Hematopoietic multipotent progenitor cell treated with erythropoietin and hydrocortisone succinate and interleukin-3 and kit ligand, for 15 days (in vitro differentiated cells): ENCODE data around the gene CCDC183.
"Not testable (repeated sequence)": the region's sequence is repeated elsewhere in the genome, so short reads cannot be mapped to it uniquely, and the experiment has no call there.

Experiments
- DNase-seq: peaks from one replicate; pipeline ENCODE4 v3.0.0-alpha.2; 2015; ENCODE audit warnings: low spot score

Gene CCDC183

DNA sequence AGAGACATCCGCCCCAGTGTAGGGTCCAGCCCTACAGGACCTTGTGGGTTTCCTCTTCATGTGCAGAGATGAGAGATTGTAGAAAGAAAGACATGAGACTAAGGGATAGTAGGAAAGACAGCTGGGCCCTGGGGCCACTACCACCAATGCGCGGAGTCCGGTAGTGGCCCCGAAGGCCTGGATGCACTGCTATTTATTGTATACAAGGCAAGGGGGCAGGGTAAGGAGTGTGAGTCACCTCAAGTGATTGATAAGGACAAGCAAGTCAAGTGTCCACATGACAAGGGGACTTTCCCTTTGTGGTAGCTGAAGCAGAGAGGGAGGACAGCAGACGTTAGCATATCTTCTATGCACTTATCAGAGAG lies 11.2 kb upstream of the CCDC183 start:
- no peak for DNase-seq

DNA sequence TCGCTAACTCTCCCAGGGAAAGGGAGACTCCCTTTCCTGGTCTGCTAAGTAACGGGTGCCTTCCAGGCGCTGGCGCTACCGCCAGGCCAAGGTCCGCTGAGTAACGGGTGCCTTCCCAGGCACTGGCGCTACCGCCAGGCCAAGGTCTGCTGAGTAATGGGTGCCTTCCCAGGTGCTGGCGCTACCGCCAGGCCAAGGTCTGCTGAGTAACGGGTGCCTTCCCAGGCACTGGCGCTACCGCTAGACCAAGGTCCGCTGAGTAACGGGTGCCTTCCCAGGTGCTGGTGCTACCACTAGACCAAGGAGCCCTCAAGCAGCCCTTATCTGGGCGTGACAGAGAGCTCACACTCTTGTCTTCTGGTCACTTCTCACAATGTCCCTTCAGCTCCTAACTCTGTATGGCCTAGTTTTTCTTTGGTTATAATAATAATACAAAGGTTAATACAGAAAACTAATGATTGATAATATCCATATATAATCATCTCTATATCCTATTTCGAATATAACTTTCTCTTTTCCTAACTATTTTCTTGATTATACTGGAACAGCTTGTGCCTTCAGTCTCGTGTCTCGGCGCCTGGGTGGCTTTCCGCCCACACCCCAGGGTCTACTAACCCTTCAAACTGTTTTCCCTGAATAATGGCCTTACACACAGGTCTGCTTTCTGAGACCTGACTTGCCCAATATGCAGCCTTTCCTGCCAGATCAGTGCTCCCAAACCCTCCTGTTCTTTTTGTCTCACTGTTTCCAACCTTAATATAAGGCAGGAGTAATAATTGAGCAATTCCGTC lies 10.4 kb upstream of the CCDC183 start:
- DNase-seq: not testable (repeated sequence)

DNA sequence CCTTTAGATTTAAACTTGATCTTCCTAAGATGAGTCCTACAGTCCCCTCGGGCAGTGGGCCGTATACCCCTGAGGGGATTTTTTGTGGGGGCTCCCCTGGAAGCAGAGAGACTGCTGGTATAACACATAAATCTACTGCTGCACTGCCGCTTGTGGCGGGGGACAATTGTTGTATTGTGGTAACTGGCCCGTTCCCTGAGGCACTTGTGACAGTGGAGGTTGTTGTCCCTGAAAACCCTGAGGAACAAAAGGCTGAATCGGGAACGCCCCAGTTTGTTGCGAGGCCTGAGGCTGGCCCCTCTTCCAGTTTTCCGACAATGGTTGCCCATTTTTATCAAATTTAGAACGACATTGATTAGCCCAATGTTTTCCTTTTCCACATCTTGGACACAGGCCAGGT lies 9.7 kb upstream of the CCDC183 start:
- DNase-seq: no peak

DNA sequence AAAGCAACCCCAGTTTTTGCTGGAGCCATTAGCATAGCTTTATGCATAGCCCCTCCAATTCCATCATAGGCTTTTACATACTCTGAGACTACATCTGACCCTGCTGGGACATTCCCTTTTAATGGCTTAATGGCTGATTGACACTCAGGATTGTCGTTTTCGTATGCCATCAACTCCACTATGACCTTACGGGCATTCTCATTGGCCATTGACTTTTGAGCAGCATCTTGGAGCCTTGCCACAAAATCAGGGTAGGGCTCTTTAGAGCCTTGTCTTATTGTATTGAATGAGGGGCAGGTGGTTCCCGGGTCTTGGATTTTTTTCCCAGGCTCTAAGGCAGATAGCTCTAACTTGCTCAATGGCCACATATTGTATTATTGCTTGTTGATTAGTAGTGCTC lies 9.2 kb upstream of the CCDC183 start:
- DNase-seq: not testable (repeated sequence)

DNA sequence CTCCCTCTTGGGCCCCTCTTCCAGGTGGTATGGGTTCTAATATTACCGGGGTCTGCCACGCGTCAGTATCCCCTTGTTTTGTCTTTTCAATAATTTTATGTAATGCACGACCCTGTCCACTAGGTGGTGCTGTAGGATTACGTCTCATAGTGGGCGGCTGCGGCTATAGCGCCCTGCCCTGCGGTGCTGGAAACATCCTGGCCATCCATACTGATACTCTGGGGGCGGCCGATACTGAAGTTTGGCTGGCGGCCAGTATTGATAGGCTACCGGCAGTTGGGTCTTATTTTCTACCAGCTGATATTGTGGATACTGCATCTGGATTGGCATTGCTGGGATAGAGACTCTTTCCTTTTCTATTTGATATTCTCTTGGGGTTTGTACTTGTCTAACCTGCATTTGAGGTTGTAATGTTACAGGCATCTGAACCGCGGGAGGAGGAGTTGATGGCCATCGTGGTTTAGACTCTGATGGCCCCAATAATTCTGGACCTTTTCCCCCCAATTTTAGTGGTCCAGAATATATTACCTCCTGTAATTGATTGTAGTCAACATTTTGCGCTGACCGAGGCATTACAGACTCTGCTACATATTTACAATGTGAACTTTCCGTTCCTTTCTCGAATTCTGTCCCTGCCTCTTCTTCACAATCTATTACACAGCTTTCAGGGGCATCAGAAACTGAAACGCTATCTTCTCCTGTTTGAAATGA lies 8.3 kb upstream of the CCDC183 start:
- DNase-seq: peak; percentile 88

DNA sequence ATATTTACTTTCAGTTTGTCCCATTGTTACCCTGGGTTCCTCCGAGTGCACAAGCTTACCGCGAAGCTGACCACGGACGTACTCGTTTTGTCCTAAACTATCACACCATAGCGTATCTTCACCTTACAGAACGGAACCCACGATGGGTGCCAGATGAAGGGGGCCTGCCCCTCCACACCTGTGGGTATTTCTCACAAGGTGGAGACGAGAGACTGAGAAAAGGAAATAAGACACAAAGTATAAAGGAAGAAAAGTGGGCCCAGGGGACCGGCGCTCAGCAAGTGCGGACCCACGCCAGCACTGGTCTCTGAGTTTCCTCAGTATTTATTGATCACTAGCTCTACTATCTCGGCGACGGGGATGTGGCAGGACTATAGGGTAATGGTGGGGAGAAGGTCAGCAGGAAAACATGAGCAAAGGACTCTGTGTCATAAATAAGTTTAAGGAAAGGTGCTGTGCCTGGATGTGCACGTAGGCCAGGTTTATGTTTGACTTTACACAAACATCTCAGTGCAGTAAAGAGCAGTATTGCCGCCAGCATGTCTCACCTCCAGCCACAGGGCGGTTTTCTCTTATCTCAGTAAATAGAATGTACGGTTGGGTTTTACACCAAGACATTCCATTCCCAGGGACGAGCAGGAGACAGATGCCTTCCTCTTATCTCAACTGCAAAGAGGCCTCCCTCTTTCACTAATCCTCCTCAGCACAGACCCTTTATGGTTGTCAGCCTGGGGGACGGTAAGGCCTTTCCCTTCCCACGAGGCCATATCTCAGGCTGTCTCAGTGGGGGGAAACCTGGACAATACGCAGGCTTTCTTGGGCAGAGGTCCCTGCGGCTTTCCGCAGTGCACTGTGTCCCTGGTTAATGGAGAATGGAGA lies 7.3 kb upstream of the CCDC183 start:
- DNase-seq: not testable (repeated sequence)

DNA sequence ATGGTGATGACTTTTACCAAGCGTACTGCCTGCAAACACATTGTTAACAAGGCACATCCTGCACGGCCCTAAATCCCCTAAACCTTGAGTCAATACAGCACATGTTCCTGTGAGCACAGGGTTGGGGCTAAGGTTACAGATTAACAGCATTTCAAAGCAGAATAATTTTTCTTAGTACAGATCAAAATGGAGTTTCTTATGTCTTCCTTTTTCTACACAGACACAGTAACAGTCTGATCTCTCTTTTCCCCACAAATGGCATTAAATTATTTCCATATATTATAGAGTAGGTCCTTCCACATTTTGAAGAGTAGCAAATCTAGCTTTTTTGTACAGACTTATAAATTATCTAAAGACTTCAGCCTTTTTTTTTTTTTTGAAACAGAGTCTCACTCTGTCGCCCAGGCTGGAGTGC lies 6.6 kb upstream of the CCDC183 start:
- DNase-seq: no peak

DNA sequence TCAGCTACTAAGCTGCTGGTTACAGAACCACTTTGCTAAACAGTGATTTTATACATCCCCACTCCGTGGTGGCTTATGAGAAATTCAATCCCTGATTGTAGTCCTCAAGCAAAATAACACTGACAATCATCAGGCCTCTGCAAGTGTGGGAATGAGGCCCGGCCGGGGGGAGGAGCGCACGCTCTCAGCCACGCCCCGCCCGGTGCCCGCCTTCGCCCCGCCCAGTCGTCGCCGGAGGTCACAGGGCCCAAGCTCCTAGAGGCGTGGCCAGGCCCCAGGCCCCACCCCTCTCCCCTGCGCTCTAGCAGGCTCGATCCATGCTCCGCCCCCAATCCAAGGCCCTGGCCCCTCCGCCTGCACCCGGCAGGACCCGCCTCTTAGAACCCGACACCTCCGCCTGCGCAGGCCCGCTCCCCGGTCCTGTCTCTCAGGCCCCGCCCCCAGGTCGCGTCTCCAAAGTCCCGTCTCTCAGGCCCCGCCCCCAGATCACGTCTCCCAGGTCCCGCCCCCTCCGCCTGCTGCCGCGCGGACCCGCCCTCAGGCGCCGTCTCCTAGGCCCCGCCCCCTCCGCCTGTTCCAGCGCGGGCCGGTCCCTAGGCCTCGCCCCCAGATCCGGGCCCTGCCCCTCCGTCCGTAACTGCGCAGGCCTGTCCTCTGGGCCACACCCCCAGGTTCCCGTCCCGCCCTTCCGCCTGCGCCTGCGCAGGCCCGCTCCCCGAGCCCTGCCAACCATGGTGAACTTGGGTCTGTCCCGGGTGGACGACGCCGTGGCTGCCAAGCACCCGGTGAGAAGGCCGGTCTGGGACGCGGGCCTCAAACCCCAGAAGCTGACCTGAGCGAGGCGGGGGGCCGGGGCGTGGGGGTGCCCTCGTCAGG lies 5.3 kb upstream of the CCDC183 start, which contains the start of gene TMEM141:
Gene TMEM141 (plus strand): TSS at position 705 of the 876 bp plus-strand sequence. CDS start 27 bp downstream, at position 732.
- peak; percentile 100 for DNase-seq

DNA sequence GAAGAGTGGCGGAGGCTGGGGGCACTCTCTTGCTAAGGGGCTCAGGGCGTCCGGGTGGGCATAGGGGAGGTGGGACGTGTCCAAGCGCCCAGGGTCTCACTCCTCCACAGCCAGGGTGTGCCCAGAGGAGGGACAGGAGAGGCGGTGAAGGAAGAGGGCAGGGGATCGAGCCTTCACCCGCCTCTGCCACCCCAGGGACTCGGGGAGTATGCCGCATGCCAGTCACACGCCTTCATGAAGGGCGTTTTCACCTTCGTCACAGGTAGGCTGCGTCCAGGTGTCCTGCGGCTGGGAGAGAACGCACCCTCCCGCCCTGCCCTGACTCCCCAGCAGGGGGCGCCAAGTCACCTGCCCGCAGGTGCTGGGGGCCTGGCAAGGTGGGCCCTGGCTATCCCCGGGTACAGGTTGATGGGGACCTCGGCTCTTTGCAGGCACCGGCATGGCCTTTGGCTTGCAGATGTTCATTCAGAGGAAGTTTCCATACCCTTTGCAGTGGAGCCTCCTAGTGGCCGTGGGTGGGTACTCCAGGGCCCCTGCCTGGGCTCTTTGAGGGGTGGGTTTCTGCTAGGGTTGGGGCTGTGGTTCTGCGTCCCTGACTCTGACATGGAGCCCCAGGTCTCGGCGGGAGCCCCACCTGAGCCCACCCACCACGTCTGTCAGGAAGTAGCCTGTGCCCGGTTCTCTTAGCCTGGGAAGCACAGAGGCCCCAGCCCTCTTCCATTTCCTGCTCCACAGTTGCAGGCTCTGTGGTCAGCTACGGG lies 4.4 kb upstream of the CCDC183 start:
- peak; percentile 67 for DNase-seq

DNA sequence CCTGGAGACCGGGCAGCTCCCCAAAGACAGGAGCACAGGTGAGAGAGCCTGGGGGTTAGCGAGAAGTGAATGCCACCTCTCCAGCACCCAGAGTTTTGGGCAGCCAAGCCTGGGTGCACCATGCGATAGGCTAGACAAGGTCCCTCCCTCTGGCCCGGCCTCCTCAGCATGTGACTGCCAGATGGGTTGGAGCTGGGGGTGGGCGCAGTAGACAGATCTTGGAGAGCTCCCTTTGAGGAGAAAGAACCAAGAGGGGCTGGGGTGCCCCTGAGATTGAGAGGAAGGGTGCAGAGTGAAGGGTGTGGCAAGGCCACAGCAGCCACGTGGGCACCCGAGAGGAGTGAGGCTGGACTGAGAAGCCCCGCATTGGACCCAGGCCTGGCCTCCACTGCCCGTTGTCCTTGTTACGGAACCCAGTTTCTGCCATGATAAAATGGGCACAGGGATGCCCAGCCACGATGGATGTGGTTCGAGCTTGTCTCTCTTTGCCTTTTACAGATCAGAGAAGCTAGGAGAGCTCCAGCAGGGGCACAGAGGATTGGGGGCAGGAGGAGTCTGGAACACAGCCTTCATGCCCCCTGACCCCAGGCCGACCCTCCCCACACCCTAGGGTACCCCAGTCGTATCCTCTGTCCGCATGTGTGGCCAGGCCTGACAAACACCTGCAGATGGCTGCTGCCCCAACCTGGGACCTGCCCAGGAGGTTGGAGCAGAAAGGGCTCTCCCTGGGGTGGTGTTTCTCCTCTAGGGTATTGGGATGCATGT lies 3.6 kb upstream of the CCDC183 start:
- no peak for DNase-seq

DNA sequence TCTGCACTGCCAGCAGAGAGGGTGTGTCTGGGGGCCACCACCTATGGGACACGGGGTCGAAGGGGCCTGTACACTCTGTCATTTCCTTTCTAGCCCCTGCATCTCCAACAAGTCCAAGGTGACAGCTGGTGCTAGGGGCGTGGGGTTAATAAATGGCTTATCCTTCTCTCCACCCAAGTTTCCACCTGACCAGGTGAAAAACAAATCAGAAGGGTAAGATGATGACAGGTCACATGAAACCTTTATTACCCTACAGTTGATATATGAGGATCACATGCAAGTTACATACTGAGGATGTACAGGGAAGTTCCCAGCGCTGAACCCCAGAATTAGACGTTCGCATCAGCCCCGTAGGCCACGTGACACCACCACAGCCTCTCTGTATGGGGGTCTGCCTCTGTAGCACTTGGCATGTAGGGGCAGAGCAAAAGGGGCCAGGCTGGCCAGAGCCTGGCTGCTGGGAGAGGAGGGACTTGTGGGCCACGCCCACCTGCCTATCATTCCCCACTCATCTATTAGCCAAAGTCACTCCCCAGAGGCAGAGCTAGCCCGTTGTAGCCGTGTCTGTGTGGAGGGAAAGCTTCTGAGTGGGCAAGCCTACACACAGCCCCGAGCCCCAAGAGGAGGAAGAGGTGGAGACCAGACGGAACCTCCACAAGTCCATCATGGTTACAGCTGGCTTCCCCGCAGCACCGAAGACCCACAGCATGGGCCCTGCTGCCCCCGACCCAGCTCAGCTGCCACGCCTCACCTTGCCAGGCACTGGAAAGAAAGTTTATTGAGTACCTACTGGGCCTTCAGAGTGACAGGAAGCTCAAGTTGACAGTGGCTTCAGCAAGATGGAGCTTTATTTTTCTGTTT lies 2.8 kb upstream of the CCDC183 start:
- DNase-seq: peak; percentile 67

DNA sequence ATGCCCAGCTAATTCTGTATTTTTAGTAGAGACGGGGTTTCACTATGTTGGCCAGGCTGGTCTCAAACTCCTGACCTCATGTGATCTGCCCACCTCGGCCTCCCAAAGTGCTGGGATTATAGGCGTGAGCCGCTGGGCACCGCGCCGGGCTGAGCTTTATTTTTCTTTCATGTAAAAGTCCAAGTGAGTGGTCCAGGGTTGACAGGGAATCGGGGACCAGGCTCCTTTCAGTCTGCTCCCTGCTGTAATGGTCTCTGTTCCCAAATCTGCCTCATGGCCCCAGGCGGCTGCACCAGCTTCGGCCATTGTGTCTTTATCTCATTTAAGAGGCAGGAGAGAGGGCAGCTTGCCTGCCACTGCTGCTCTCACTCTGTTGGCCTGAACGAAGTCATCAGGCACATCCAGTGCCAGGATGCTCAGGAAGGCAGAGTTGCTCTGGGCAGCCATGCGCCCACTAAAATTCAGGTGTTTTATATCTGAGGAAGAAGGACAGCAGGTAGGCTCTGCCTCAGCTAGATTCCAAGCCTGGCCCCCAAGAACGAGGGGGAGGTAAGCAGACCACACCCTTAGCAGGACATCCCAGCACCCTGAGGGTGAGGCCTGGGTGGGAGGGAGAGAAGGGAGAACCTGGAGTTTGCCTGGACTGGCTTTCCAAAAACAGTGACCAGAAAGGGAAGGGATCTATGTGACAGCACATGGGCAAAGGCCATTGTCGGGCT lies 1.7 kb upstream of the CCDC183 start:
- DNase-seq: no peak

DNA sequence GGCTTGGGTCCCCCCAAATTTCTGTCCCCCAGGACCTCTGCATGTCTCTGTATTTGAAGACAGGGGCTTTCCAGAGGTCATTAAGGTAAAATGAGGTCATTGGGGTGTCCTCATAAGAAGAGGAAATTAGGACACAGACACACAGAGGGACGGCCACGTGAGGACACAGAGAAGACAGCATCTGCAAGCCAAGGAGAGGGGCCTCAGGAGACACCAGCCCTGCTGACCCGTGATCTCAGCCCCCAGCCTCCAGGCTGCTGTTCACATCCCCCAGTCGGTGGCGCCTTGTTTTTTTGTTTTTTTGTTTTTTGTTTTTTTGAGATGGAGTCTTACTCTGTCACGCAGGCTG lies 1.2 kb upstream of the CCDC183 start:
- DNase-seq: no peak

DNA sequence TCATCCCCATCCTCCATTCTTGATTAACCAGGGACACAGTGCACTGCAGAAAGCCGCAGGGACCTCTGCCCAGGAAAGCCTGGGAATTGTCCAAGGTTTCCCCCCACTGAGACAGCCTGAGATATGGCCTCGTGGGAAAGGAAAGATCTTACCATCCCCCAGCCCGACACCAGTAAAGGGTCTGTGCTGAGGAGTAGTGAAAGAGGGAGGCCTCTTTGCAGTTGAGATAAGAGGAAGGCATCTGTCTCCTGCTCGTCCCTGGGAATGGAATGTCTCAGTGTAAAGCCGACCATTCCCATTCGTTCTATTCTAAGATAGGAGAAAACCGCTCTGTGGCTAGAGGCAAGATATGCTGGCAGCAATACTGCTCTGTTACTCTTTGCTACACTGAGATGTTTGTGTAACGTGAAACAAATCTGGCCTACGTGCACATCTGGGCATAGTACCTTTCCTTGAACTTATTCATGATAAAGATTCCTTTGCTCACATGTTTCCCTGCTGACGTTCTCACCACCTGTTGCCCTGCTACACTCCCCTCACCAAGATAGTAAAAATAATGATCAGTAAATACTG lies 723 bp downstream of the CCDC183 start:
- DNase-seq: not testable (repeated sequence)

DNA sequence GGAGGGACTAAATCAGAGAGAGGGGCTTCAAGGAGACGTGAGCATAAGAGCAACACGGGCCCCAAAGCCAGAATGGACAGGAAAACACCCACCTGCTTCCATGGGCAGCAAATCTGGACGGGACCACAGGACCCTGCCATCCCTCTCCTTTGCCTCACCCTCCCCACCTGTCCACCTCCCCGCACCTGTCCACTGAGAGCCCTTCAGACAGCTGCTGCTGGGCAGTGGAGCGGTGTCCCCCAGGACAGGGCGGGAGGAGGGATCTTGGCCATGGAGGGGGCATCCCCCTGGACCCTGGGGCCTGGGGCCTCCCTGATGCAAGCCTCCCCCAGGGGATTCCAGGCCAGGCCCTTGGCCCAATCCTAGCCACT lies 2.6 kb downstream of the CCDC183 start:
- DNase-seq: no peak

DNA sequence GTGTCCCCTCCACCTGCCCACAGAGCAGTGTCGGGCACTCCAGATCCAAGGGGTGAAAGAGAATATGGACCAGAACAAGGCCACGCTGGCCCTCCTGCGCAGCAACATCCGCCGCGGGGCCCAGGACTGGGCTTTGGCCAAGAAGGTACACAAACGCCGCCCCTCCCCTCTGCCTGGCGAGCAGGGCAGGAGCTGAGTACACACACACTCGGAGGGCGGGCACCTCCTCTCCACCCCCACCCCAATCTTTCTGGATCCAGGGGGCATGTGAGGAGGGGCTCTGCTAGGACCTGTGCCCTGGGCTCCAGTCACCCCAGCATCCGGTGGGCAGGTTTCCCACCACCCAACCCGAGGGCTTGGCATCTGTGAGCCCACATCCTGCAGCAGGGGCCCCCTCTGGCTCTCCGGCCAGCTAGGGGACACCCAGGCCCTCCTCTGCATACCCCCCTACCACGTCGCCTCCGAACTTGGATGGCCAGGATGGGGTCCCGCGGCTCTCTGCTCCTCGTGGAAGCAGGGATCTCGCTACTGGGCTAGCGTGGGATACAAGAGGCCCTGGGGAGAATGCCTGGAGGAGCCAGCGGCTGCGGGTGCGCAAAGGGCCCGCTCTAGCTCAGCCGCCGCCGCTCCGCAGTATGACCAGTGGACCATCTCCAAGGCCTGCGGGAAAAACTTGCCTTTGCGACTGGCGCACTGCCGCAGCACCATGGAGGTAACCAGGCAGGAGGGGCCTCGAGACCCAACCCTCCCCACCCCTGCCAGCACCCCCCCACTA lies 3.1 kb downstream of the CCDC183 start:
- DNase-seq: no peak
